ENCODE results near the gene AGO4. TPM values are rescaled to one million over a fixed set of nuclear protein-coding genes. Genes with fewer than 3 reads are reported as not detected.

Gene AGO4
- total RNA-seq, 1 donor from 2014 or later, result 26.4 TPM

DNA sequence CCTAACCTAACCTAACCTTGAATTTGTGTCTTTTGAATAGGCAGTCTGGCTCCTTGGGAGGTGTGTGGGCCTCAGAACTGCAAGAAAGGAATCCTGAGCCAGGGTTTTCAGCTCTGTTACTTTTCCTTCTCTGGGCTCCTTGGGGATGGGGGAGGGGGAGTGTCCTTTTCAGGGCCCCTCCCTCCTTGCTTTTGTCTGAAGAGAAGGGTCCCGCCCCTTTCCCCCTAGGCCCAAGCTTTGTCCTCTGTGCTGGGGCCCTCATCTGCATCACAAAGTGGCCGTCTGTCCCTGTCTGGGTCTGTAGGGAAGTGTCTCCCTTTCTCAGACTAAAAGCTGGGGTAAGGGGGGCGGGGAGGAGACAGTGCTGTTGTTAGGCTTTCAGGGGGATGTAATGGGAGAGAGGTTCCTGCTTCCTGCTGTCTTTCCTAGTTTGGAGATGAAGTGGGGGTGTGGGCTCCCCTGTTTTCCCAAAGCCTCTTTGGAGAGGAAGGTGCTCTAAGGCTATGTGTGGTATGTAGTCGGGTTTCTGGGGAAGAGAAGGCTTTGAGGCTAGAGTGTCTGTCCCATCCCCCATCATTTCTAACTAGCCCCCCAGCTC lies 78.2 kb downstream of the AGO4 start:
- Histone ChIP-seq H3K4me2 (peak overlapping the region; percentile 85), H3K9ac (no peak overlapping the region), H2AFZ (replicated peaks) (no peak overlapping the region), H3K4me3 (peak overlapping the region; percentile 44), H3K27ac (no peak overlapping the region), H3K4me1 (peaks cover 40% of the 10 kb centered on the region), H3K79me2 (ENCODE audit: low read depth) (peaks cover 70% of the 10 kb centered on the region), H3F3A (ENCODE audit: low read depth) (peaks cover 49% of the 10 kb centered on the region), H3K36me3 (peaks cover 9% of the 10 kb centered on the region), H4K20me1 (ENCODE audit: low read depth) (peaks cover 79% of the 10 kb centered on the region), H3K9me3 (ENCODE audit: low read depth) (no peaks in the 10 kb centered on the region), H3K27me3 (no peaks in the 10 kb centered on the region)
- TF ChIP-seq EZH2 (IDR thresholded peaks at IDR 0.05) (no peak), EZH2phosphoT487 (IDR thresholded peaks at IDR 0.05) (no peak)
- TF ChIP-seq, protein P1, sequence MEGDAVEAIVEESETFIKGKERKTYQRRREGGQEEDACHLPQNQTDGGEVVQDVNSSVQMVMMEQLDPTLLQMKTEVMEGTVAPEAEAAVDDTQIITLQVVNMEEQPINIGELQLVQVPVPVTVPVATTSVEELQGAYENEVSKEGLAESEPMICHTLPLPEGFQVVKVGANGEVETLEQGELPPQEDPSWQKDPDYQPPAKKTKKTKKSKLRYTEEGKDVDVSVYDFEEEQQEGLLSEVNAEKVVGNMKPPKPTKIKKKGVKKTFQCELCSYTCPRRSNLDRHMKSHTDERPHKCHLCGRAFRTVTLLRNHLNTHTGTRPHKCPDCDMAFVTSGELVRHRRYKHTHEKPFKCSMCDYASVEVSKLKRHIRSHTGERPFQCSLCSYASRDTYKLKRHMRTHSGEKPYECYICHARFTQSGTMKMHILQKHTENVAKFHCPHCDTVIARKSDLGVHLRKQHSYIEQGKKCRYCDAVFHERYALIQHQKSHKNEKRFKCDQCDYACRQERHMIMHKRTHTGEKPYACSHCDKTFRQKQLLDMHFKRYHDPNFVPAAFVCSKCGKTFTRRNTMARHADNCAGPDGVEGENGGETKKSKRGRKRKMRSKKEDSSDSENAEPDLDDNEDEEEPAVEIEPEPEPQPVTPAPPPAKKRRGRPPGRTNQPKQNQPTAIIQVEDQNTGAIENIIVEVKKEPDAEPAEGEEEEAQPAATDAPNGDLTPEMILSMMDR (IDR thresholded peaks at IDR 0.05), result no peak
- Mint-ChIP-seq H3K36me3 (peaks cover 10% of the 10 kb centered on the region), H3K27ac (peak overlapping the region; percentile 87), H3K9me3 (no peaks in the 10 kb centered on the region), H3K4me3 (peak overlapping the region; percentile 84), H3K4me1 (peaks cover 47% of the 10 kb centered on the region), H3K27me3 (ENCODE audit: insufficient read depth, low read depth) (peaks cover 5% of the 10 kb centered on the region)
- DNase-seq (ENCODE audit: low spot score), result peak; percentile 96

GRCh38 chr1:35886577-35887431 lies 79.0 kb downstream of the AGO4 start:
- Histone ChIP-seq H3K4me3 (peak overlapping the region; percentile 44), H3K4me1 (peaks cover 40% of the 10 kb centered on the region), H3F3A (ENCODE audit: low read depth) (peaks cover 49% of the 10 kb centered on the region), H3K36me3 (peaks cover 10% of the 10 kb centered on the region), H3K9ac (no peak overlapping the region), H3K4me2 (peak overlapping the region; percentile 85), H4K20me1 (ENCODE audit: low read depth) (peaks cover 81% of the 10 kb centered on the region), H3K9me3 (ENCODE audit: low read depth) (no peaks in the 10 kb centered on the region), H3K79me2 (ENCODE audit: low read depth) (peaks cover 70% of the 10 kb centered on the region), H2AFZ (replicated peaks) (no peak overlapping the region), H3K27ac (no peak overlapping the region), H3K27me3 (no peaks in the 10 kb centered on the region)
- Mint-ChIP-seq H3K4me1 (peaks cover 47% of the 10 kb centered on the region), H3K27me3 (ENCODE audit: insufficient read depth, low read depth) (peaks cover 5% of the 10 kb centered on the region), H3K27ac (peak overlapping the region; percentile 87), H3K9me3 (no peaks in the 10 kb centered on the region), H3K4me3 (peak overlapping the region; percentile 84), H3K36me3 (peaks cover 11% of the 10 kb centered on the region)
- peak; percentile 48 for DNase-seq (ENCODE audit: low spot score)
- TF ChIP-seq, protein P1 (IDR thresholded peaks at IDR 0.05), result no peak
- no peak for TF ChIP-seq EZH2 (IDR thresholded peaks at IDR 0.05)
- no peak for TF ChIP-seq EZH2phosphoT487 (IDR thresholded peaks at IDR 0.05)

GRCh38 chr1:35887508-35887907 lies 79.7 kb downstream of the AGO4 start:
- TF ChIP-seq, protein P1 (IDR thresholded peaks at IDR 0.05), result no peak
- TF ChIP-seq EZH2phosphoT487 (IDR thresholded peaks at IDR 0.05), result no peak
- TF ChIP-seq EZH2 (IDR thresholded peaks at IDR 0.05), result no peak
- H3K79me2 ChIP-seq (ENCODE audit: low read depth), result peaks cover 70% of the 10 kb centered on the region
- peak overlapping the region; percentile 44 for H3K4me3 ChIP-seq

More at GRCh38 chr1:35887508-35887907, 79.7 kb downstream of the AGO4 start:
- no peak overlapping the region for H2AFZ ChIP-seq (replicated peaks)
- peak overlapping the region; percentile 85 for H3K4me2 ChIP-seq
- Mint-ChIP-seq H3K27ac (peak overlapping the region; percentile 61), H3K36me3 (peaks cover 16% of the 10 kb centered on the region), H3K4me3 (peak overlapping the region; percentile 84), H3K27me3 (ENCODE audit: insufficient read depth, low read depth) (peaks cover 2% of the 10 kb centered on the region), H3K9me3 (no peaks in the 10 kb centered on the region), H3K4me1 (peaks cover 44% of the 10 kb centered on the region)
- DNase-seq (ENCODE audit: low spot score), result no peak
- no peak overlapping the region for H3K9ac ChIP-seq
- no peaks in the 10 kb centered on the region for H3K27me3 ChIP-seq
- H3K27ac ChIP-seq, result no peak overlapping the region
- peaks cover 49% of the 10 kb centered on the region for H3F3A ChIP-seq (ENCODE audit: low read depth)
- H3K4me1 ChIP-seq, result peaks cover 40% of the 10 kb centered on the region
- H3K9me3 ChIP-seq (ENCODE audit: low read depth), result no peaks in the 10 kb centered on the region
- peaks cover 10% of the 10 kb centered on the region for H3K36me3 ChIP-seq
- H4K20me1 ChIP-seq (ENCODE audit: low read depth), result peaks cover 79% of the 10 kb centered on the region

All from neural progenitor cell (in vitro differentiated cells).